ENCODE results near the gene MEX3A.

MEX3A gene

DNA sequence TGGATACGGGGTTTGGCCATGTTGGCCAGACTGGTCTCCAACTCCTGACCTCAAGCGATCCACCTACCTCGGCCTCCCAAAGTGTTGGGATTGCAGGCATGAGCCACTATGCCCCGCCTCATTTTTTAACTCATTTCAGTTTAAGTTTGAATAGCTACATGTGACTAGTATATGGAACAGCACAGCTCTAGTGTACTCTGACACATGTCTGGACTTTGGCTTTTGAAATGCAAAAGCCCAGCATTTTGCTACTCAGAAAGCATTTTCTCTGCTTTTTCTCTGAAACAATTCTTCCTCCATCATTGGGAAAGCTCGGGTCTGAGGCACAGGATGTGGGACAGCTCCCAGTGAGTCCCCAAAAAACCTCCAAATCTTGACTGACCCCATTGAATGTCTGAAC is 57.5 kb downstream of the MEX3A start:
- H3K79me2 ChIP-seq (ENCODE audit: insufficient read depth, low read length): peaks cover 6% of the 10 kb centered on the region
- H3K4me2 ChIP-seq (ENCODE audit: low read length): no peak overlapping the region
- no peaks in the 10 kb centered on the region for H3K27me3 ChIP-seq (ENCODE audit: insufficient read depth, low read length)
- no peak overlapping the region for H3K9ac ChIP-seq (ENCODE audit: low read length)
- TF ChIP-seq, protein P1, sequence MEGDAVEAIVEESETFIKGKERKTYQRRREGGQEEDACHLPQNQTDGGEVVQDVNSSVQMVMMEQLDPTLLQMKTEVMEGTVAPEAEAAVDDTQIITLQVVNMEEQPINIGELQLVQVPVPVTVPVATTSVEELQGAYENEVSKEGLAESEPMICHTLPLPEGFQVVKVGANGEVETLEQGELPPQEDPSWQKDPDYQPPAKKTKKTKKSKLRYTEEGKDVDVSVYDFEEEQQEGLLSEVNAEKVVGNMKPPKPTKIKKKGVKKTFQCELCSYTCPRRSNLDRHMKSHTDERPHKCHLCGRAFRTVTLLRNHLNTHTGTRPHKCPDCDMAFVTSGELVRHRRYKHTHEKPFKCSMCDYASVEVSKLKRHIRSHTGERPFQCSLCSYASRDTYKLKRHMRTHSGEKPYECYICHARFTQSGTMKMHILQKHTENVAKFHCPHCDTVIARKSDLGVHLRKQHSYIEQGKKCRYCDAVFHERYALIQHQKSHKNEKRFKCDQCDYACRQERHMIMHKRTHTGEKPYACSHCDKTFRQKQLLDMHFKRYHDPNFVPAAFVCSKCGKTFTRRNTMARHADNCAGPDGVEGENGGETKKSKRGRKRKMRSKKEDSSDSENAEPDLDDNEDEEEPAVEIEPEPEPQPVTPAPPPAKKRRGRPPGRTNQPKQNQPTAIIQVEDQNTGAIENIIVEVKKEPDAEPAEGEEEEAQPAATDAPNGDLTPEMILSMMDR (IDR thresholded peaks at IDR 0.05; ENCODE audit: low read length): no peak
- TF ChIP-seq EZH2 (IDR thresholded peaks at IDR 0.05; ENCODE audit: borderline replicate concordance, low read length): no peak
- H3K36me3 ChIP-seq (ENCODE audit: insufficient read depth, low read length): no peaks in the 10 kb centered on the region
- no peaks in the 10 kb centered on the region for H3K9me3 ChIP-seq (ENCODE audit: low read length)
- no peaks in the 10 kb centered on the region for H3F3A ChIP-seq (ENCODE audit: insufficient read depth, low read length)
- H3K4me1 ChIP-seq (ENCODE audit: insufficient read depth, low read length, severe bottlenecking): peaks cover 8% of the 10 kb centered on the region
- no peak overlapping the region for H2AFZ ChIP-seq (ENCODE audit: low read length)
- no peak overlapping the region for H3K4me3 ChIP-seq (ENCODE audit: low read depth, low read length, poor library complexity, severe bottlenecking)
- H4K20me1 ChIP-seq (ENCODE audit: insufficient read depth, low read length): no peaks in the 10 kb centered on the region
- no peaks in the 10 kb centered on the region for H3K9me2 ChIP-seq (ENCODE audit: low read depth, low read length)
- H3K27ac ChIP-seq (ENCODE audit: low read depth, low read length, poor library complexity, severe bottlenecking): no peak overlapping the region
